Stimulated activated CD4-positive, alpha-beta T cell treated with anti-CD3 and anti-CD28 coated beads, Interleukin-15, amount 100 ng/mL, for 1 hour (primary cell): ENCODE data around the gene MTMR3.

Experiments used
- DNase-seq, 2 donors: peaks; one replicate each; pipeline ENCODE4 v3.0.0-alpha.2; 2020; ENCODE audit warnings: low read depth in 1 of 2, low spot score in 1 of 2

The MTMR3 gene

DNA sequence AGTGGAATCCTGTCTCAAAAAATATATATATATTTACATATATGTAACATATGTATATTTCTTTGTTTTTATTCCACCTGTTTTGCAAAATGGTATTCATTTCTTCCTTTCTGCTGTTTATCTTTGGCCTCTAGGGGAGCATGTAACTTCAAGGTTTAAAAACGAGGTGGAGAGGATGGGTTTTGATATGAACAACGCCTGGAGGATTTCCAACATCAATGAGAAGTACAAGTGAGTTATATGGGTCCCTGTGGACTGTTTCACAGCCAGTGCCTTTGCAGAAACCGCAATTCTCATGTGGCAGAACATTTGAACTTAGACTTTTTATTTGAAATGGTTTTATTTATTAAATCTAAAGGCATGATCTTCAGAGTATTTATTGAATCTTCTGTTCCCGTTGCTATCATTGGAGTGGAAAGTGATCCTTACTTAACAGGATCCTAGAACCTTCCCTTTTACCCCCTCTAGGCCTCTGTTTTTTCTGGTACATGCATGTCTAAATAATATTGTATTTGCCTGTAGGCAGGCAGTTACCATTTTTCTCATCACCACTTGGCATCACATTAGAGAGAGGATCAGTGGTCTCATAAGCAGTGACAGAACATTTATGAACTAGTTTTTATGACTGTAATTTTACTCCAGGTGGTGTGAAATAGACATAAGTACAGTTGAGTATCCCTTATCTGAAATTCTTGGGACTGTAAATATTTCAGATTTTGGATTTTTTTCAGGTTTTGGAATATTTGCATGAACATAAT lies 115.8 kb downstream of the MTMR3 start:
- DNase-seq: no peak

DNA sequence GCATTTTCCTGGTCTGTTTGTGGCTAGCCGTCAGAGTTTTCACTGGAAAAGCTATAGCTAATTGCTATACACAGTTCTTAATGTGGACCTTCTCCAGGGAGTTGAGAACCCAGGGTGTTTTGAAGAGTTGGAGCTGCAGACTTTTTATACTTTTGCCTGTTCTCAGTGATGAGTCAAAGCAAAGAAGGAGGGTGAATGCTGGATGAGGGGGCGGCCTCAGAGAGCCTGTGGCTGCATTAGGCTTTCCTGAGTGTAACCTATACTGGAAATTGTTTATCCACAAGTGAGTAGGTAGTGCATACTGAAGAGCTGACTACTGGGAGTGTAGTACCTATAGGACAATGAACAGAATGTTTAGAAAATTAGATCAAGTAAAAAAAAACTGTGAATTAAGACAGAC lies 117.6 kb downstream of the MTMR3 start:
- no peak for DNase-seq

- DNase-seq: no peak
These were observed 118.5 kb downstream of the MTMR3 start for GRCh38 chr22:30001459-30001858.

- no peak for DNase-seq
These were observed 120.0 kb downstream of the MTMR3 start for GRCh38 chr22:30002861-30003486.

DNA sequence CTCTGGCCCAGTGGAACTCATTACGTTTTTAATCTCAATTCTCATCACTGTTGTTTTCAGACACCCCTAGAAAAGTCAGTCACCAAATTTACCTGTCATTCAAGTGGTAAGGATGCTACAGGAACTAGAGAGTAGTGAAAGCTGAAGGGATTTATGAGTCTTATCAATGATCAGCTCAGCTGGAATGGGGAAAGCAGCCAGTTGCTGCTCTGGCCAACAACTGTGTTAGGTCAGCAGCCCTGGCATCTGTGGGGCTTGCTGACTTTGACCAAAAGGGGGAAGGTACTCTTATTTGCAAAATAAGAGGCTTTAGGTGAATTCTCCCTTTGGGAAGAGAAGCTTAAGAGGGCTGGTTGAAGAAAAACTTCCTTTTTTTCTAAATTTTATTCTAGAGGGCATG lies 121.1 kb downstream of the MTMR3 start:
- no peak for DNase-seq

- no peak for DNase-seq
These were observed 121.7 kb downstream of the MTMR3 start for GRCh38 chr22:30004694-30005093.

DNA sequence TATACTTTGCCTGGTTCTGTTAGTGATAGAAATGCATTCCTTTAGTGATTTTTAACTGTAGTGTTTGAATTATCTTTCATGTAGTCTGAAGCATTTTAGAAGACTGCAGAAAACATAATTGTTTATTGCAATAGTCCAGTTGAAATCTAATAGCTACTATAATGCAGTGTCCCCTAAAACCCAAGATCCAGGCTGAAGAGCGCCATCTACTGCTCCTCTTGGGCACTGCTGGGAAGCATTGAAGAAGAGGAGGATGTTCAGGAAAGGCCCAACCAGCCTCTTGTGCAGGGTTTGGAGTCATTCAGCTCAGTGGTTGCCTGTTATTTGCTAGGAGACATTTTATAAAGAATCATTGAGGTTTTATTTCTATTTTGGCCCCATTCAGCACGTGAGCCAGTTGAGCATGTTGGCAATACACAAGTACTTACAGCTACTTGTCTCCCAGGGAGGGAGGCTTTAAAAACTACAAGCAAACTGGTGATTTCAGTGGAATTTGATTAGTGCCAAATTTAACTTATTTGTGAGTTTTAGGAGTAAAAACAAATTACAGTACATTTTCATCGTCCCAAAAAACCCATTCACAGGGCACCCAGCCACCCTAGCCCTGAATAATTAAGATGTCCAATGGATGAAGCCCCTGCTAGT lies 122.4 kb downstream of the MTMR3 start:
- peak; percentile 22 to 48 for DNase-seq

- DNase-seq: no peak
These were observed 124.4 kb downstream of the MTMR3 start for GRCh38 chr22:30007361-30007760.

DNA sequence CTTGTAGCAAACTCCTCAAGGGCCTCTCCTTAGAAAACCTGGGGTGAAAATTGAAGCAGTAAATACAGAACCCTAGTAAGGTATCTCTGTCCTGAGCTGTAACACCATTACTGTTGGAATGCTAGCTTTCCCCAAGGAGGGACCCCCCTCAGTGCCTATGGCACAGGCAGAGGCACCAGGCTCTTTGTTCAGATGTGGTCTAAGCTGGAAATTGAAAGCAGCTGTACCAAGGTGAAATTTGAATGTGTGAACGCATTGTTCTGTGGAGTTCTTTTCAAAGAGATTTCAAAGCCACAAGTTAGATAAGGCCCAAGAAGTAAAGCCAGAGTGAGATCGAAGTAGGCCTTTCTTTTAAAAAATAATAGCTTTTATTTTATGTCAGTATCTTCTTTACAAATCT lies 125.4 kb downstream of the MTMR3 start:
- no peak for DNase-seq

GRCh38 chr22:30009478-30009877 lies 126.5 kb downstream of the MTMR3 start:
- no peak for DNase-seq

GRCh38 chr22:30010789-30011405 lies 127.9 kb downstream of the MTMR3 start:
- no peak for DNase-seq

GRCh38 chr22:30013201-30013600 lies 130.2 kb downstream of the MTMR3 start:
- DNase-seq: no peak

- DNase-seq: no peak
These were observed 131.3 kb downstream of the MTMR3 start for GRCh38 chr22:30014244-30014643.

DNA sequence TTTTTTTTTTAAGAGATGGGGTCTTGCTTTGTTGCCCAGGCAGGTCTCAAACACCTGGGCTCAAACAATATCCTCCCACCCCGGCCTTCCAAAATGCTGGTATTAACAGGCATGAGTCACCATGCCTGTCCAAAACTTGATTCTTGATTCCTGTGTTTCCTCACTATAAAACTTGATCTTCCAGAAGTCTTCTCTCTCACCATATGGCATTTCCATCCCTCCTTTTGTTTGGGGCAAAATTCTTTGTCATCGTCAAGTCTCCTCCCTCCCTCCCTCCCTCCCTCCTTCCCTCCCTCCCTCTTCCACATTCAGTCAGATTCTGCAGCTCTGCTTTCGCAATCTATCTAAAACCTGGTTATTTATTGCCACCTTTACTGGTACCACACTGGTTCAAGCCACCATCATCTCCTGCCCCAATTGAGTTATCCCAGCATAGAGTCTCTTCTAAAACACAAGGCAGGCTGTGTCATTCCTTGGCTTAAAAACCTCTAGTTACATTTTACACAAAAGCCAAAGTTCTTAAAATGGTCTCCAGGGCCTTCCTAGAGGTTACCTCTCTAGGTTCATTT lies 132.3 kb downstream of the MTMR3 start:
- no peak for DNase-seq

- DNase-seq: no peak
These were observed 132.9 kb downstream of the MTMR3 start for GRCh38 chr22:30015846-30016245.

DNA sequence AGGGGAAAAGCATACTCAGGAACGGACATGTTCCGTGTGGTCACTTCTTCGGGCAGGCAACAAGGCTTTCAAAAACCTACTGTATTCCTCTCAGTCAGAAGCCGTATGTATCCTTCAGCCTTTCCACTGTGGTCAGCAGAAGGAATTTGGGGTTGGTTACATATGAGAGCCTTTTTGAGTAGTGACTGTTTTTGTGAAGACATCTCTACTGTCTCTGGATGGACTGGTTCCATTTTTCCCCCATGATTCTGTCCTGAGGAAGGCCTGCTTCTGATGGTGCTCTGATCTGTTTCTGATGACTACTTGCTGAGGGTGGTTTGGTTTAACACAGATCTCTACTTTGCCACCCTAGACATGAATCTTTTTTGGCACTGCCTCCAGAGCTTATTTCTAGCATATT lies 133.6 kb downstream of the MTMR3 start:
- no peak for DNase-seq

DNA sequence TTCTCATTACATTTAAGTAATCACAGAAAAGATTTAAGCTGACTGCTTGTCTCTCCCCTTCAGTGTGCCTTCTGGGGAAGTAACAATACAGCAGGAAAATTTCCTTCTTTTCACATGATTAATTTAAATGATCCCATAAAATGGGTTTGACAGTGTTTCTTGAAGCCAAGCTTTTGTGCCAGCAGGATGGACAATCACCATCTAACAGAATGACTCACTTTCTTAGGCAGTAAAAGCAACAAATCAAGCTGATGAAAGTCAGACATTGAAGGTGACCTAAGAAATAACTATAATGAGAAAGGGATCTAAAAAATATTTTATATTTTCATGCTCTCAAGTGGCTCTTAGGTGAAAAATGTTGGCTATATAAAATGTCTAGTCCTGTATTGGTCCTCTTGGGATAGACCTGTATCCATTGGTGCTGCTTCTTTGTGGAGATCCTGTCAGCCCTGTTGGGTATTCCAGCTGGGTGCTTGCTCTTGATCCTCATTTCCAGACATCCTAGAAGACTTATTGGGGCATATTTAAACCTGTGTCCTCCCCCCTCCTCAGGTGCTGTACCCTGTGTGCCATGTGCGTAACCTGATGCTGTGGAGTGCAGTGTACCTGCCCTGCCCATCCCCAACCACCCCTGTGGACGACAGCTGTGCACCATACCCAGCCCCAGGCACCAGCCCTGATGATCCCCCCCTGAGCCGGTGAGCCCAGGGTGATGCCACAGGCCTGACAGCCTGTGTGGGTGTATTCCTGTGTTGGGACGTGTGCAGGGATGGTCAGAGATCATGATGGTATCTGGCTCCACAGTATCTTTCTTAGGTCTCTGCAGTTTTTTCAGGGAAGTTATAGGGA lies 134.6 kb downstream of the MTMR3 start:
- DNase-seq: no peak

DNA sequence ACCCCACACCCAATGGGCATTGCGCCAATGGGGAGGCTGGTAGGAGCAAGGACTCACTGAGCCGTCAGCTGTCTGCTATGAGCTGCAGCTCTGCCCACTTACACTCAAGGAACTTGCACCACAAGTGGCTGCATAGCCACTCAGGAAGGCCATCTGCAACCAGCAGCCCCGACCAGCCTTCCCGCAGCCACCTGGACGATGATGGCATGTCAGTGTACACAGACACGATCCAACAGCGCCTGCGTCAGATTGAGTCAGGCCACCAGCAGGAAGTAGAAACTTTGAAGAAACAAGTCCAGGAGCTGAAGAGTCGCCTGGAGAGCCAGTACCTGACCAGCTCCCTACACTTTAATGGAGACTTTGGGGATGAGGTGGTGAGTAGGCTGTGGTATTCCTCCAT lies 137.5 kb downstream of the MTMR3 start:
- DNase-seq: no peak

GRCh38 chr22:30021338-30021737 lies 138.4 kb downstream of the MTMR3 start:
- no peak for DNase-seq

DNA sequence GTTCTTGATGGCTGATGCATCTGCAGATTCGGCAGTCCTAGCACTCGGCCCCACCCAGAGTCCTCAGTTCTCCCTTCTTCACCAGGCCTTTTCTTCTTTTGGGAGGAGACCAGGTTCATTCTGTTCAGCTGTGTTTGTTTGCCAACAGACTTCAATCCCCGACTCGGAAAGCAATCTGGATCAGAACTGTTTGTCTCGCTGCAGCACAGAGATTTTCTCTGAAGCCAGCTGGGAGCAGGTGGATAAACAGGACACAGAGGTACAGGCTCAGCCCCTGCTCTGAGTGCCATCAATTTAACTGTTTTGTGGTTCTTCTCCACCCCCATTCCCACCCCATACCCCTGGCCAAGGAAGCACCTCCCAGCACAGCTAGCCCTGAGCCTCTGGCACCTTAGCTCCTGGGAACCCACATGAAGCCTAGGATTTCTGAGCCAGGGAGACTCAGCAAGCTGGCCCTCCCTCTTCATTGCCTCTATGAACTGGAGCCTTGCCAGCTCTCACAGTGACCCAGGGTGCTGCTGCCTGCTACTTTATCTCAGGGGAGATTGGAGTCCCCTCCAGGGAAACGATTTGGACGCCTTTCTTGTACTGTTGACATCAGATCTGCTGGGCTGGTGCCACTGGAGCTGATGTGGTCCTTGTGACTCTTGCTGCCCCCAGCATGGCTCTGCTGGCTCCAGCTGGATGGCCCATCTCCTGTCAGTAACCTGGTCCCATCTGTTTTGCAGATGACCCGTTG lies 139.1 kb downstream of the MTMR3 start:
- no peak for DNase-seq
